GM23248 (cell line): ENCODE data around the gene ARIH2.

Source experiments
- EZH2 ChIP-seq: fragments of 200-600 bp; sonication (generic); IDR thresholded peaks from 2 replicates; pipeline ENCODE4 v1.6.1; 2018; ENCODE audit warnings: antibody characterized with exemption, mild to moderate bottlenecking; ENCODE audit not compliant: insufficient read depth, poor library complexity, severe bottlenecking
- EZH2phosphoT487 ChIP-seq: fragments of 200-600 bp; sonication (generic); IDR thresholded peaks from 2 replicates; pipeline ENCODE4 v1.6.1; 2018; ENCODE audit warnings: antibody characterized with exemption, moderate library complexity, mild to moderate bottlenecking, low read depth; ENCODE audit not compliant: insufficient read depth

- TF ChIP-seq EZH2phosphoT487 (no peak), EZH2 (no peak)
Measured at GRCh38 chr3:48991851-48992545, 73.4 kb downstream of the ARIH2 start.
